ENCODE data around the gene ENTREP1. TPM values are rescaled to one million over a fixed set of nuclear protein-coding genes. Genes with fewer than 3 reads are reported as not detected.

ENTREP1 gene
- total RNA-seq, 6 donors from 2014 or later: 28.5 to 49.2 (median 38.2) TPM

GRCh38 chr9:69412741-69413150 lies 87.7 kb downstream of the ENTREP1 start:
- no peaks in the 10 kb centered on the region for H3K27me3 ChIP-seq
- H3K4me1 ChIP-seq: peaks cover 0 to 7% (median 0%) of the 10 kb centered on the region in 4 donors
- peak overlapping the region in 1 of 4 donors; percentile 23 for H3K4me3 ChIP-seq
- DNase-seq (peak; percentile 54 to 55), ATAC-seq (ENCODE audit: low FRiP score in 2 of 2) (peak; percentile 67 to 85)
- WGBS, 2 donors: 29 to 35% methylated on average over 14 to 20 of the region's 20 CpGs
- no peak for TF ChIP-seq EP300 (IDR thresholded peaks at IDR 0.05)
- TF ChIP-seq CTCF (IDR thresholded peaks at IDR 0.05): peak; percentile 20 to 62 (median 45)
- no peaks in the 10 kb centered on the region for H3K9me3 ChIP-seq
- no peaks in the 10 kb centered on the region for H3K36me3 ChIP-seq
- H3K27ac ChIP-seq: no peak overlapping the region

- Histone ChIP-seq H3K27ac (no peak overlapping the region), H3K4me3 (no peak overlapping the region), H3K27me3 (no peaks in the 10 kb centered on the region), H3K9me3 (no peaks in the 10 kb centered on the region), H3K36me3 (no peaks in the 10 kb centered on the region), H3K4me1 (no peaks in the 10 kb centered on the region)
- ATAC-seq (ENCODE audit: low FRiP score in 2 of 2) (no peak), DNase-seq (peak in 1 of 2 donors; percentile 28)
- no peak for TF ChIP-seq POLR2AphosphoS5 (IDR thresholded peaks at IDR 0.05)
- no peak for TF ChIP-seq EP300 (IDR thresholded peaks at IDR 0.05)
- 91 to 97% methylated on average over 7 to 10 of the region's 10 CpGs for WGBS, 2 donors
Measured at GRCh38 chr9:69420611-69421270, 95.7 kb downstream of the ENTREP1 start.

GRCh38 chr9:69421908-69422801 lies 97.1 kb downstream of the ENTREP1 start:
- no peak overlapping the region for H3K27ac ChIP-seq
- no peaks in the 10 kb centered on the region for H3K36me3 ChIP-seq
- H3K4me1 ChIP-seq: no peaks in the 10 kb centered on the region
- ATAC-seq (ENCODE audit: low FRiP score in 2 of 2) (peak; percentile 75 to 87), DNase-seq (peak in 1 of 2 donors; percentile 39)
- WGBS, 2 donors: 53 to 60% methylated on average over 15 to 16 of the region's 16 CpGs
- no peak overlapping the region for H3K4me3 ChIP-seq
- H3K27me3 ChIP-seq: no peaks in the 10 kb centered on the region
- H3K9me3 ChIP-seq: no peaks in the 10 kb centered on the region
- TF ChIP-seq POLR2A (IDR thresholded peaks at IDR 0.05) (no peak), CTCF (IDR thresholded peaks at IDR 0.05) (peak; percentile 63 to 82 (median 76))

- no peaks in the 10 kb centered on the region for H3K4me1 ChIP-seq
Measured at GRCh38 chr9:69425136-69425801, 100.3 kb downstream of the ENTREP1 start.

GRCh38 chr9:69427286-69427685 lies 102.3 kb downstream of the ENTREP1 start:
- Histone ChIP-seq H3K36me3 (no peaks in the 10 kb centered on the region), H3K27me3 (no peaks in the 10 kb centered on the region), H3K9me3 (no peaks in the 10 kb centered on the region), H3K4me3 (no peak overlapping the region), H3K27ac (no peak overlapping the region), H3K4me1 (no peaks in the 10 kb centered on the region)
- whole genome bisulfite sequencing, 2 donors: 72 to 78% methylated on average over 4 of the region's 4 CpGs
- ATAC-seq (ENCODE audit: low FRiP score in 2 of 2) (no peak), DNase-seq (no peak)
- TF ChIP-seq POLR2A (IDR thresholded peaks at IDR 0.05): no peak

More at GRCh38 chr9:69425136-69425801, 100.3 kb downstream of the ENTREP1 start:
- DNase-seq (no peak), ATAC-seq (ENCODE audit: low FRiP score in 2 of 2) (no peak)
- H3K4me3 ChIP-seq: no peak overlapping the region
- no peaks in the 10 kb centered on the region for H3K9me3 ChIP-seq
- no peaks in the 10 kb centered on the region for H3K27me3 ChIP-seq
- H3K27ac ChIP-seq: no peak overlapping the region
- WGBS, 2 donors: 88 to 89% methylated on average over 15 to 17 of the region's 17 CpGs
- TF ChIP-seq EP300 (IDR thresholded peaks at IDR 0.05) (no peak), POLR2A (IDR thresholded peaks at IDR 0.05) (no peak), POLR2AphosphoS5 (IDR thresholded peaks at IDR 0.05) (no peak)
- no peaks in the 10 kb centered on the region for H3K36me3 ChIP-seq

All from upper lobe of left lung (tissue), 6 donors.